ENCODE measurements around the gene PRKCQ. TPM values are rescaled to one million over a fixed set of nuclear protein-coding genes. Genes with fewer than 3 reads are reported as not detected.
A peak's percentile ranks its signal among the peaks of the same experiment; 100 is the strongest.

The PRKCQ gene
- total and polyA plus RNA-seq, 2 of the 4 experiments (the other 2 are of a cell fraction): under 0.01 to 0.03 TPM

- H3K36me3 ChIP-seq (ENCODE audit: control insufficient read depth, insufficient read depth, low read length): no peaks in the 10 kb centered on the region
- dilution Hi-C loops (cut with HindIII; ENCODE audit: low sequenced_read_pairs, unreplicated experiment) (no loop called here), in situ Hi-C loops (cut with MboI; ENCODE audit: low sequenced_read_pairs) (loop anchor here (5.0 kb wide), 1 partner anchor 244 kb away; no protein-coding TSS in a partner anchor), intact Hi-C loops (cut with micrococcal nuclease) (no loop called here)
- H2AFZ ChIP-seq (replicated peaks; ENCODE audit: low read length, poor library complexity): no peak overlapping the region
- ChIA-PET POLR2A (ENCODE audit: unreplicated experiment) (no interaction called here), CTCF (no interaction called here)
- no TSS peak for BruUV-seq (replicated peaks)
- H3K27ac ChIP-seq (ENCODE audit: insufficient read depth, low read length): no peak overlapping the region
- no peak overlapping the region for H3K4ac ChIP-seq (ENCODE audit: low read depth, low read length)
- no peak overlapping the region for H3K4me3 ChIP-seq (ENCODE audit: insufficient read depth, low read depth, low read length)
- H2BK15ac ChIP-seq (ENCODE audit: low read depth, low read length): no peak overlapping the region
- H2BK120ac ChIP-seq (ENCODE audit: low read depth, low read length): no peak overlapping the region
- TF ChIP-seq RFX5 (IDR thresholded peaks at IDR 0.05; ENCODE audit: low read depth, low read length) (no peak), BHLHE40 (IDR thresholded peaks at IDR 0.05; ENCODE audit: low read depth, low read length) (no peak), CHD1 (IDR thresholded peaks at IDR 0.05; ENCODE audit: low read depth, low read length) (no peak), MAZ (IDR thresholded peaks at IDR 0.05; ENCODE audit: borderline replicate concordance, low read depth, low read length) (no peak), CEBPB (IDR thresholded peaks at IDR 0.05; ENCODE audit: low read depth, low read length) (no peak), MAFK (IDR thresholded peaks at IDR 0.05; ENCODE audit: low read depth, low read length) (no peak), FOS (IDR thresholded peaks at IDR 0.05; ENCODE audit: low read depth, low read length) (no peak), RCOR1 (IDR thresholded peaks at IDR 0.05; ENCODE audit: insufficient replicate concordance, low read length) (no peak), ELK1 (IDR thresholded peaks at IDR 0.05; ENCODE audit: borderline replicate concordance, low read depth, low read length) (no peak), MXI1 (IDR thresholded peaks at IDR 0.05; ENCODE audit: borderline replicate concordance, low read depth, low read length) (no peak), RAD21 (IDR thresholded peaks at IDR 0.05; ENCODE audit: low read length) (no peak), NFE2L2 (IDR thresholded peaks at IDR 0.05; ENCODE audit: low read depth, low read length) (no peak), SMC3 (IDR thresholded peaks at IDR 0.05; ENCODE audit: low read depth, low read length) (no peak), POLR2A (IDR thresholded peaks at IDR 0.05; ENCODE audit: low read depth, low read length) (no peak)
- TF ChIP-seq, protein P1, sequence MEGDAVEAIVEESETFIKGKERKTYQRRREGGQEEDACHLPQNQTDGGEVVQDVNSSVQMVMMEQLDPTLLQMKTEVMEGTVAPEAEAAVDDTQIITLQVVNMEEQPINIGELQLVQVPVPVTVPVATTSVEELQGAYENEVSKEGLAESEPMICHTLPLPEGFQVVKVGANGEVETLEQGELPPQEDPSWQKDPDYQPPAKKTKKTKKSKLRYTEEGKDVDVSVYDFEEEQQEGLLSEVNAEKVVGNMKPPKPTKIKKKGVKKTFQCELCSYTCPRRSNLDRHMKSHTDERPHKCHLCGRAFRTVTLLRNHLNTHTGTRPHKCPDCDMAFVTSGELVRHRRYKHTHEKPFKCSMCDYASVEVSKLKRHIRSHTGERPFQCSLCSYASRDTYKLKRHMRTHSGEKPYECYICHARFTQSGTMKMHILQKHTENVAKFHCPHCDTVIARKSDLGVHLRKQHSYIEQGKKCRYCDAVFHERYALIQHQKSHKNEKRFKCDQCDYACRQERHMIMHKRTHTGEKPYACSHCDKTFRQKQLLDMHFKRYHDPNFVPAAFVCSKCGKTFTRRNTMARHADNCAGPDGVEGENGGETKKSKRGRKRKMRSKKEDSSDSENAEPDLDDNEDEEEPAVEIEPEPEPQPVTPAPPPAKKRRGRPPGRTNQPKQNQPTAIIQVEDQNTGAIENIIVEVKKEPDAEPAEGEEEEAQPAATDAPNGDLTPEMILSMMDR (conservative IDR thresholded peaks at IDR 0.05; ENCODE audit: low read depth, low read length): no peak
- TF ChIP-seq, protein P2, sequence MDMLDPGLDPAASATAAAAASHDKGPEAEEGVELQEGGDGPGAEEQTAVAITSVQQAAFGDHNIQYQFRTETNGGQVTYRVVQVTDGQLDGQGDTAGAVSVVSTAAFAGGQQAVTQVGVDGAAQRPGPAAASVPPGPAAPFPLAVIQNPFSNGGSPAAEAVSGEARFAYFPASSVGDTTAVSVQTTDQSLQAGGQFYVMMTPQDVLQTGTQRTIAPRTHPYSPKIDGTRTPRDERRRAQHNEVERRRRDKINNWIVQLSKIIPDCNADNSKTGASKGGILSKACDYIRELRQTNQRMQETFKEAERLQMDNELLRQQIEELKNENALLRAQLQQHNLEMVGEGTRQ (IDR thresholded peaks at IDR 0.05; ENCODE audit: low read depth, low read length): no peak
- no peak overlapping the region for H2BK5ac ChIP-seq (ENCODE audit: low read depth, low read length, poor library complexity, severe bottlenecking)
- H2AK9ac ChIP-seq (replicated peaks; ENCODE audit: low read depth, low read length, poor library complexity): peak overlapping the region; percentile 9
- H4K8ac ChIP-seq (ENCODE audit: low read depth in 2 of 2, low read length in 2 of 2): no peak overlapping the region
- H3K4me2 ChIP-seq (ENCODE audit: low read depth, low read length): no peak overlapping the region
- no peaks in the 10 kb centered on the region for H3K9me3 ChIP-seq (ENCODE audit: control insufficient read depth, insufficient read depth, low read length)
- no peaks in the 10 kb centered on the region for H3K4me1 ChIP-seq (ENCODE audit: control insufficient read depth, insufficient read depth, low read length)
- H3K56ac ChIP-seq (ENCODE audit: extremely low read depth, insufficient read depth, low read length): no peak overlapping the region
- H3K79me1 ChIP-seq (ENCODE audit: low read depth in 1 of 2, low read length in 2 of 2): no peaks in the 10 kb centered on the region
- no peaks in the 10 kb centered on the region for H3K9me1 ChIP-seq (ENCODE audit: insufficient read depth, low read length)
- H3K18ac ChIP-seq (ENCODE audit: low read depth, low read length): no peak overlapping the region
- 76% methylated on average over 4 of the region's 4 CpGs; no CpG with 5 or more reads in 1 of the 2 experiments for WGBS, 2 experiments (ENCODE audit: extremely low coverage in 2 of 2, insufficient read length in 1 of 2)
- H4K91ac ChIP-seq (ENCODE audit: insufficient read depth, low read depth, low read length): no peak overlapping the region
- H2AK5ac ChIP-seq (ENCODE audit: low read depth, low read length): no peak overlapping the region
- H3K14ac ChIP-seq (replicated peaks; ENCODE audit: low read depth, low read length): no peak overlapping the region
- H3K9ac ChIP-seq (ENCODE audit: low read depth, low read length): no peak overlapping the region
- peaks cover 12% of the 10 kb centered on the region for H3K27me3 ChIP-seq (ENCODE audit: control insufficient read depth, insufficient read depth, low read length)
- ATAC-seq (ENCODE audit: low read depth) (peak; percentile 53), DNase-seq (peak; percentile 2)
- no peak overlapping the region for H3K23ac ChIP-seq (ENCODE audit: low read depth, low read length)
- H4K20me1 ChIP-seq (ENCODE audit: insufficient read depth, low read length): no peaks in the 10 kb centered on the region
- no peak overlapping the region for H4K5ac ChIP-seq (ENCODE audit: low read depth, low read length)
- no peak overlapping the region for H2BK20ac ChIP-seq (ENCODE audit: low read depth, low read length)
These were observed 157.1 kb downstream of the PRKCQ start for GRCh38 chr10:6423004-6423403.
